HCT116 (cell line): Measurements from ENCODE around the gene CLEC4G. TPM values are rescaled to one million over a fixed set of nuclear protein-coding genes. Genes with fewer than 3 reads are reported as not detected.

Experiments
- ATAC-seq: fragments of 200-7000 bp; cut with Tn5 transposase; 2 replicates; pipeline ENCODE4 v1.9.1; 2020; ENCODE audit warnings: mild to moderate bottlenecking, moderate library complexity
- BruUV-seq: library from RNA; stranded (reverse); fragments of 400-500 nt; replicated peaks from 2 replicates; lab custom pipeline; 2021; lab: Mats Ljungman, UMichigan
- CTCF ChIA-PET: fragments of 300-600 bp; sonication (Branson Sonifier 250); formaldehyde crosslinking; loops from one replicate; lab custom pipeline; 2021; ENCODE audit warnings: antibody characterized with exemption; lab: Charles Lee
- POLR2A ChIA-PET: fragments of 300-600, 350-600 bp; sonication (Branson Sonifier 250); formaldehyde crosslinking; loops from one replicate; lab custom pipeline; 2021; ENCODE audit warnings: antibody characterized with exemption; lab: Charles Lee
- RAD21 ChIA-PET, 2 experiments: fragments of 300-600 bp; sonication (Branson Sonifier 250); formaldehyde crosslinking; loops; one replicate each; lab custom pipeline; 2023; ENCODE audit warnings: low total read pairs in 2 of 2; ENCODE audit not compliant: uncharacterized antibody in 2 of 2, unreplicated experiment in 2 of 2, low non-redundant PET in 1 of 2; lab: Charles Lee
- DNase-seq: peaks from one replicate; pipeline ENCODE4 v3.0.0-alpha.2; 2010; ENCODE audit warnings: low read depth, low spot score
- H2AFZ ChIP-seq: fragments of 200-600 bp; shearing (Covaris generic), sonication (generic); 2 replicates; pipeline ENCODE4 v1.6.1; 2017; ENCODE audit warnings: low read depth, mixed run types, mixed read lengths, antibody characterized with exemption, low read length; ENCODE audit not compliant: poor library complexity, severe bottlenecking
- H3K27ac ChIP-seq: 2 replicates; pipeline ENCODE4 v1.5.1; 2012; ENCODE audit warnings: low read depth, low read length
- H3K27me3 ChIP-seq: fragments of 200-600 bp; sonication (generic); 2 replicates; pipeline ENCODE4 v1.6.1; 2016; ENCODE audit warnings: mixed run types, low read length, mixed read lengths; ENCODE audit not compliant: insufficient read depth
- H3K36me3 ChIP-seq, 2 experiments: fragments of 200-500 bp in 1 of 2; fragments of 200-600 bp in 1 of 2; sonication (Bioruptor generic) in 1 of 2; sonication (generic) in 1 of 2; 2 replicates each; pipeline versions ENCODE4 v1.5.1 to v1.6.1; 2014 to 2016; ENCODE audit warnings: low read length in 2 of 2, inconsistent platforms in 1 of 2, mixed read lengths in 1 of 2, mixed run types in 1 of 2; ENCODE audit not compliant: insufficient read depth in 2 of 2, control insufficient read depth in 1 of 2
- H3K4me1 ChIP-seq, 2 experiments: fragments of 200-600 bp in 1 of 2; sonication (generic) in 1 of 2; 2 replicates each; pipeline versions ENCODE4 v1.5.1 to v1.6.1; 2012 to 2017; ENCODE audit warnings: low read length in 2 of 2, inconsistent platforms in 1 of 2, mild to moderate bottlenecking in 1 of 2, mixed read lengths in 1 of 2, mixed run types in 1 of 2, moderate library complexity in 1 of 2; ENCODE audit not compliant: insufficient read depth in 2 of 2, control insufficient read depth in 1 of 2
- H3K4me2 ChIP-seq: fragments of 200-600 bp; sonication (generic); 2 replicates; pipeline ENCODE4 v1.6.1; 2017; ENCODE audit warnings: mixed run types, low read length, mixed read lengths
- H3K4me3 ChIP-seq, 2 experiments: fragments of 200-600 bp in 1 of 2; sonication (generic) in 1 of 2; replicated peaks in 1 of 2; 2 replicates each; pipeline ENCODE4 v1.5.1; 2011 to 2016; ENCODE audit warnings: low read length in 2 of 2, control low read depth in 1 of 2, low read depth in 1 of 2, mild to moderate bottlenecking in 1 of 2, mixed read lengths in 1 of 2, mixed run types in 1 of 2
- H3K79me2 ChIP-seq: fragments of 200-600 bp; sonication (generic); 2 replicates; pipeline ENCODE4 v1.6.1; 2017; ENCODE audit warnings: mild to moderate bottlenecking, mixed run types, low read length, moderate library complexity, mixed read lengths; ENCODE audit not compliant: insufficient read depth
- H3K9ac ChIP-seq: fragments of 200-600 bp; sonication (generic); 2 replicates; pipeline ENCODE4 v1.6.1; 2016; ENCODE audit warnings: low read length, mixed read lengths
- H3K9me2 ChIP-seq: fragments of 200-600 bp; sonication (generic), shearing (Covaris generic); 2 replicates; pipeline ENCODE4 v1.6.1; 2017; ENCODE audit warnings: mixed run types, mild to moderate bottlenecking, moderate library complexity; ENCODE audit not compliant: insufficient read depth
- H3K9me3 ChIP-seq, 2 experiments: fragments of 200-500 bp in 1 of 2; fragments of 200-600 bp in 1 of 2; sonication (Bioruptor generic) in 1 of 2; sonication (generic) in 1 of 2; 2 replicates each; pipeline ENCODE4 v1.6.1; 2014 to 2017; ENCODE audit warnings: low read length in 2 of 2, mixed read lengths in 2 of 2, inconsistent platforms in 1 of 2, low read depth in 1 of 2, mild to moderate bottlenecking in 1 of 2, mixed run types in 1 of 2, moderate library complexity in 1 of 2; ENCODE audit not compliant: control insufficient read depth in 1 of 2, insufficient read depth in 1 of 2
- H4K20me1 ChIP-seq: fragments of 200-600 bp; sonication (generic), shearing (Covaris generic); 2 replicates; pipeline ENCODE4 v1.6.1; 2017; ENCODE audit warnings: mixed run types, mild to moderate bottlenecking, moderate library complexity; ENCODE audit not compliant: insufficient read depth
- ATF3 ChIP-seq: IDR thresholded peaks from 2 replicates; pipeline ENCODE4 v1.6.1; 2012
- CBX3 ChIP-seq: IDR thresholded peaks from 2 replicates; pipeline ENCODE4 v1.6.1; 2012; ENCODE audit warnings: low read depth
- CEBPB ChIP-seq: IDR thresholded peaks from 2 replicates; pipeline ENCODE4 v1.6.1; 2012; ENCODE audit warnings: low read depth
- EGR1 ChIP-seq: IDR thresholded peaks from 2 replicates; pipeline ENCODE4 v1.6.1; 2012; ENCODE audit warnings: low read depth
- ELF1 ChIP-seq: IDR thresholded peaks from 2 replicates; pipeline ENCODE4 v1.6.1; 2012; ENCODE audit warnings: low read depth, borderline replicate concordance
- EZH2 ChIP-seq: fragments of 200-600 bp; sonication (generic); IDR thresholded peaks from 2 replicates; pipeline ENCODE4 v1.6.1; 2017; ENCODE audit warnings: antibody characterized with exemption, mixed run types
- EZH2phosphoT487 ChIP-seq: fragments of 200-600 bp; IDR thresholded peaks from 2 replicates; pipeline ENCODE4 v1.6.1; 2018; ENCODE audit warnings: antibody characterized with exemption, borderline replicate concordance
- FOSL1 ChIP-seq: IDR thresholded peaks from 2 replicates; pipeline ENCODE4 v1.6.1; 2012; ENCODE audit warnings: low read depth
- JUND ChIP-seq: IDR thresholded peaks from 2 replicates; pipeline ENCODE4 v1.6.1; 2012
- MAX ChIP-seq: IDR thresholded peaks from 2 replicates; pipeline ENCODE4 v1.6.1; 2012
- POLR2A ChIP-seq: IDR thresholded peaks from 2 replicates; pipeline ENCODE4 v1.7.0; 2011; ENCODE audit warnings: borderline replicate concordance; ENCODE audit not compliant: insufficient read depth, insufficient read length; ENCODE audit errors: extremely low read depth
- RAD21 ChIP-seq: IDR thresholded peaks from 2 replicates; pipeline ENCODE4 v1.6.1; 2012; ENCODE audit warnings: low read depth, mild to moderate bottlenecking
- SIN3A ChIP-seq: IDR thresholded peaks from 2 replicates; pipeline ENCODE4 v1.6.1; 2012; ENCODE audit warnings: low read depth
- SP1 ChIP-seq: IDR thresholded peaks from 2 replicates; pipeline ENCODE4 v1.6.1; 2012; ENCODE audit warnings: low read depth
- SRF ChIP-seq: IDR thresholded peaks from 2 replicates; pipeline ENCODE4 v1.6.1; 2012; ENCODE audit warnings: low read depth
- TCF7L2 ChIP-seq: IDR thresholded peaks from 2 replicates; pipeline ENCODE4 v1.7.0; 2011; ENCODE audit warnings: borderline replicate concordance, inconsistent platforms; ENCODE audit not compliant: insufficient read depth, insufficient read length; ENCODE audit errors: extremely low read depth
- YY1 ChIP-seq: IDR thresholded peaks from 2 replicates; pipeline ENCODE4 v1.6.1; 2011; ENCODE audit warnings: low read length, low read depth, moderate library complexity, mild to moderate bottlenecking; ENCODE audit not compliant: insufficient replicate concordance; ENCODE audit errors: extremely low read depth
- ZBTB33 ChIP-seq: IDR thresholded peaks from 2 replicates; pipeline ENCODE4 v1.6.1; 2011; ENCODE audit warnings: mild to moderate bottlenecking, low read length, moderate library complexity; ENCODE audit not compliant: insufficient replicate concordance; ENCODE audit errors: extremely low read depth
- ZFX ChIP-seq: fragments of 450-650 bp; IDR thresholded peaks from 2 replicates; pipeline ENCODE4 v1.6.1; 2017
- ZNF274 ChIP-seq: fragments of 200-500 bp; sonication (Bioruptor generic); IDR thresholded peaks from 2 replicates; pipeline ENCODE4 v1.6.1; 2014; ENCODE audit warnings: mild to moderate bottlenecking, low read depth, low read length, inconsistent platforms
- intact Hi-C: fragments of 100-400 bp; cut with micrococcal nuclease; formaldehyde crosslinking; loops from 2 replicates; pipeline ENCODE4 v1.10.0; 2022
- total RNA-seq: library from RNA; stranded (reverse); gene quantifications from one replicate; pipeline ENCODE4 v1.2.1, GENCODE V29; 2021; ENCODE audit not compliant: unreplicated experiment

CLEC4G gene
- total RNA-seq, 1 experiment from 2014 or later = not detected

- H3K9me3 ChIP-seq = no peaks in the 10 kb centered on the region
- H2AFZ ChIP-seq = no peak overlapping the region
- H3K4me3 ChIP-seq = no peak overlapping the region
- peaks cover 29% of the 10 kb centered on the region for H3K27me3 ChIP-seq
- CTCF ChIA-PET = no interaction called here
- no peaks in the 10 kb centered on the region for H3K4me1 ChIP-seq
- H3K9me2 ChIP-seq = no peaks in the 10 kb centered on the region
- H4K20me1 ChIP-seq = no peaks in the 10 kb centered on the region
- no peak overlapping the region for H3K9ac ChIP-seq
- intact Hi-C loops = no loop called here
- no peak for DNase-seq
- H3K4me2 ChIP-seq = no peak overlapping the region
- H3K36me3 ChIP-seq = no peaks in the 10 kb centered on the region
- POLR2A ChIA-PET = no interaction called here
- ATAC-seq = no peak
- RAD21 ChIA-PET = no interaction called here
- BruUV-seq = no TSS peak
- H3K79me2 ChIP-seq = no peaks in the 10 kb centered on the region
- TF ChIP-seq SIN3A = no peak
- TF ChIP-seq FOSL1 = no peak
- H3K27ac ChIP-seq = no peak overlapping the region
Measured at GRCh38 chr19:7734220-7735203, 2.6 kb upstream of the CLEC4G start.

- H3K27ac ChIP-seq = no peak overlapping the region
- no peaks in the 10 kb centered on the region for H4K20me1 ChIP-seq
- H3K36me3 ChIP-seq = no peaks in the 10 kb centered on the region
- intact Hi-C loops = no loop called here
- H3K4me3 ChIP-seq = no peak overlapping the region
- ATAC-seq (no peak), DNase-seq (no peak)
- H3K9me2 ChIP-seq = no peaks in the 10 kb centered on the region
- H3K4me1 ChIP-seq = no peaks in the 10 kb centered on the region
- no peak for TF ChIP-seq SIN3A
- no peak for TF ChIP-seq EZH2phosphoT487
- no peak for TF ChIP-seq SP1
- TF ChIP-seq MAX = no peak
- TF ChIP-seq EZH2 = no peak
- TF ChIP-seq CEBPB = no peak
- TF ChIP-seq ZBTB33 = no peak
- no peak for TF ChIP-seq ZNF274
- no peak for TF ChIP-seq EGR1
- no peak for TF ChIP-seq TCF7L2
- no peak for TF ChIP-seq YY1
- TF ChIP-seq ATF3 = no peak
- TF ChIP-seq SRF = no peak
- no peak for TF ChIP-seq POLR2A
- TF ChIP-seq ZFX = no peak
- TF ChIP-seq FOSL1 = no peak
- TF ChIP-seq RAD21 = no peak
- no peak for TF ChIP-seq CBX3
- TF ChIP-seq ELF1 = no peak
- no peak for TF ChIP-seq JUND
- ChIA-PET RAD21 (no interaction called here), CTCF (no interaction called here), POLR2A (no interaction called here)
- no peaks in the 10 kb centered on the region for H3K9me3 ChIP-seq
- no peak overlapping the region for H3K4me2 ChIP-seq
- no peaks in the 10 kb centered on the region for H3K79me2 ChIP-seq
- BruUV-seq = no TSS peak
- no peak overlapping the region for H3K9ac ChIP-seq
- H2AFZ ChIP-seq = no peak overlapping the region
- peaks cover 25% of the 10 kb centered on the region for H3K27me3 ChIP-seq
Measured at GRCh38 chr19:7733376-7733775, 1.5 kb upstream of the CLEC4G start.
